Stimulated activated CD8-positive, alpha-beta memory T cell treated with anti-CD3 and anti-CD28 coated beads, Interleukin-2, amount 100 ng/mL, for 1 hour (primary cell): Measurements from ENCODE around the gene SLC12A6.
A peak's percentile ranks its signal among the peaks of the same experiment; 100 is the strongest.
"Not testable (repeated sequence)": the region's sequence is repeated elsewhere in the genome, so short reads cannot be mapped to it uniquely, and the experiment has no call there.

ENCODE experiments used
- DNase-seq, 2 donors: peaks; one replicate each; pipeline ENCODE4 v3.0.0-alpha.2; 2020; ENCODE audit warnings: low read depth in 2 of 2

Gene SLC12A6

GRCh38 chr15:34337557-34338306, at the start of gene SLC12A6:
SLC12A6 (minus strand) TSS chr15:34337781; CDS start chr15:34336680, 1,101 bp downstream.
- peak; percentile 78 to 83 for DNase-seq

- DNase-seq, result not testable (repeated sequence)
These were observed 44.4 kb upstream of the SLC12A6 start for GRCh38 chr15:34381829-34382521.

GRCh38 chr15:34380491-34380890, 42.9 kb upstream of the SLC12A6 start:
- not testable (repeated sequence) for DNase-seq

- no peak for DNase-seq
These were observed 39.3 kb upstream of the SLC12A6 start for GRCh38 chr15:34376856-34377255.

DNA sequence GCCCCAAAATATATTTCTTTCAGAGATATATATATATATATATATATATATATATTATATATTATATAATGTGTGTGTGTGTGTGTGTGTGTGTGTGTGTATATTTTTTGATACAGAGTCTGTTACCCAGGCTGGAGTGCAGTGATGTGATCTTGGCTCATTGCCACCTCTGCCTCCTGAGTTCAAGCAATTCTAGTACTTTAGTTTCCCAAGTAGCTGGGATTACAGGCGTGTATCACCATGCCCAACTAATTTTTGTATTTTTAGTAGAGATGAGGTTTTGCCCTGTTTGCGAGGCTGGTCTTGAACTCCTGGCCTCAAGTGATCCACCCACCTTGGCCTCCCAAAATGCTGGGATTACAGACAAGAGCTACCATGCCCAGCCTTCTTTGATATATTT, 38.0 kb upstream of the SLC12A6 start:
- not testable (repeated sequence) for DNase-seq

DNA sequence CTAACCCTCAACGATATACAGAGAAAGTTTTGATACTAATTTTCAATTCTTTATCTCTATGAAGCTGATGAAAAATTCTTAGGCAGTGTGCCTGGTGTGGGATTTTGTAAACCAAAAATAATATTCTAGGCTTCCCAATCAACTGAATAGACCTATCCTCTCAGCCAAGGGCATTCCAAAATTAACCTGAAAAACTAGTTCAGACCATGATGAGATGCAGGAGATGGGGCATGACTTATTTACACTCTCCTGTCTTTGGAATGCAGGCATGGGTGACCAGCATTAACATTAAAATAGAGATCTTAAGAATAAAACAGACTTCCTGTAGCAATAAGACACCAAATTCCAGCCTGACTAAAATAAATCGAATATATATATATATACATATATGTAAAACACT, 37.2 kb upstream of the SLC12A6 start:
- no peak for DNase-seq

- no peak for DNase-seq
These were observed 36.4 kb upstream of the SLC12A6 start for GRCh38 chr15:34373951-34374350.

GRCh38 chr15:34370643-34371042, 33.1 kb upstream of the SLC12A6 start:
- DNase-seq, result no peak

DNA sequence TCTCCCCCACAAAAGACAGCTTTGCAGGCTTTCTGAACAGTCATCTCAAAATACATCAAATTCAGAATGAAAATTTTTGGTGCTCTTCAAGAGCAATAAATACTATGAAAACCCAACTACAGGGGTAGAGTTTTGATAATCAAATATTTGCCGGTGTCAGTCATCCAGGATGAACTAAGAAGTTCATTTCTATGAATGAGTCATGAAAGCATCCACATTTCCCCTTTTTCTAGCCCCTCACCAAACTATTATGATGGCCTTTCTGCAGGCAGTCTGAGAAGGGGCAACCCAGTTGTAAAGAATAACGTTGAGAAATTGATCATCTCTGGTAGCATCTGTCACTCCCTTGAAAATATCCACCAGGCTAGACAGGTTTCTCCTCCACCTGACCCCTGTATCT, 32.5 kb upstream of the SLC12A6 start:
- no peak for DNase-seq

DNA sequence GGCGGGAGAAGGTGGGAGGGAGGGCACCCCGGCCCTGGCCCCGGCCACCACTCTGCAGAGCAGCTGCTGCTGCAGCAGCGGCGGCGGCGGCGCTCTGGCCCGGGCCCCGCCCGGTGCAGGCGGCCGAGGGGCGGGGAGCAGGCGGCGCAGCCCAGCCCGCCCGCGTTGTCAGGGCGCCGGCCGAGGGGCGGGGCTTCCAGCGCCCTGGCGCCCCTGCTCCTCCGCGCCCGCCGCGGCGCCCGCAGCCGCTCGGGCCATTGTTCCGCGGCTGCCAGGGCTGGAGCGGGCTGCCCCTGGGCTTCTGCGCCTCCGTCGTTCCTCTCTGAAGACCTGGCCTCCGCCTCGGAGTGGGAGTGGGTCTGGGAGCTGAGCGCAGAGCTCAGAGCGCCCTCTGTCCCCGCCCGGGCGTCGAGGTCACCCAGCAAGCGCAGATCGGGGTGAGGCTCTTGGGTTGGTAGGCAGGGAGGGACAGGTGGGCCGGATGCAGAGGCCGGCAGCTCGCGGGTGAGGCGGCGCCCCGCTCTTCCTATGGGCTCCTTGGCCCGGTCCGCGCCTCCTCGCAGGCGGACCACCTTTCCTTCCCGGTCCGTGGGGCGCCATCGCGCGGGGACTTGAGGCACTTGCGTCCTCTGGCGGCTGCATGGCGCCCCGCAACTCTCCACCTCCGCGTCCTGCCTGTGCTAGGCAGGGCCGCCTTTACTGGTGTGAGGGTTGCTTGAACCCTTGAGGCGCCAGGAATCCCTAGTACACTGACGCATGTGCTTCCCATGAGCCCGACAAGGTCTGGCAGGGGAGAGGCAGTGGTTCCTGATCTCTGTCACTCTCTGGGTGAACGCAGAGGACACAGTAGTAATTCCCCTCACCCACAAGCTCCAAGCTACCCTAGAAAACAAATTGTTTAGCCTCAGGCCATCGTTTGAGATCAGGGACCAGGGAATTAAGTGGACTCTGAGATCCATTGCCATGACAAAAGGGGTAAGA, 29.8 kb upstream of the SLC12A6 start, which contains the start of gene LPCAT4:
LPCAT4 (minus strand) TSS at position 96 of the 981 bp plus-strand sequence. CDS start 96 bp downstream, outside the sequence.
- DNase-seq, result peak; percentile 77 to 81

GRCh38 chr15:34366271-34367065, 28.9 kb upstream of the SLC12A6 start:
- no peak for DNase-seq

- DNase-seq, result no peak
These were observed 28.3 kb upstream of the SLC12A6 start for GRCh38 chr15:34365836-34366235.

DNA sequence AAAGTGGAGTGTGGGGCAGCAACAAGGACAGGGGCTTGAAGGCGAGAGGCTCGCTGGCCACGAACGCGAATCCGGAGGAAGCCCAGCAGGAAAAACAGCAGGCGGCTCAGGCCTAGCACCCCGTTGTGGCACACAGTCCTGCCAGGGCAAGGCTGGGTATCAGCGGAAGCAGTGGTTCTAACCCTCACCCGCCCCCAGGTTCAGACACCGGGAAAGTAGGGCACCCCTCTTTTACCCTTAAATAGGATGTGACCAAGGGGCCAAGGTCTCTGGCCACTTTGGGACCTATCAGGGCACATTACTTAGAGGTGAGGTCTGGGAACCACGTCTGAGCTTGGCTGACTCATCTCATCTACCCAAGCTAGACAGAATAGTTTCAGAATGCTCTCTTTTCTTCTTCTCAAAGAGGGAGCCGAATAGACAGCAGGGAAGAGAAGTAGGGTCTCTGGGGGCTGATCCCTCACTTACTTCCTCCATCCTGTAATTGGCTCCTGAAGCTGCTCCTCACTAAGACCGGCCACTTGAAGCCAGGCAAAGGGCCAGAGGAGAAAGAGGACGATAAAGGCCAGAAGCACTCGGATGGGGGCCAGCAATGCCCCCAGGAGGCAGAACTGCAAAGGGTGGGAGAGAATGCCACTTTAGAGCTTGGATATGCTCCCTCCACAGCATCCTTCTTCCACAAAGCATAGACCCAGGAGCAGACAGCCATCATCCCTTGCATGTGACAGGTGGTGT, 27.7 kb upstream of the SLC12A6 start:
- DNase-seq, result no peak

GRCh38 chr15:34364041-34364440, 26.5 kb upstream of the SLC12A6 start:
- DNase-seq, result no peak

- no peak for DNase-seq
These were observed 24.6 kb upstream of the SLC12A6 start for GRCh38 chr15:34362047-34362773.

DNA sequence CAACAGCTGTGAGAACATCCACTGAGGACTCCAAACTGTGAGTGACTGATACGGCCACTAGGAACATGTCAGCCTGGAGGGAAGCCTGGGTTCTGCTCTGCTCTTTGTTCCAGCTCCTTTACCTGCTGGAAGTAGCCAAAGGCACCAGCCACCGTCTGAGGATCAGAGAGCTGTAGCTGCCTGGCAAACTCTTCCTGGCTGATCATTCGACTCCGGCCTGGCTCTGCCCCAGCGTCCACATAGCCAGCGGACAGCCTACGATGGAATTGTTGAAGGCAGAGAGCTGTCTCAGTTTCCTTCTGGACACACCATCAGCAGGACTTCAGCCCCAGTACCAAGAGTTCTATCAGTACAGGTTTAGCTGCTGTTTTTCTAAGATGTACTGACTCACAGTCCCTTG, 23.7 kb upstream of the SLC12A6 start:
- DNase-seq, result no peak

- no peak for DNase-seq
These were observed 22.7 kb upstream of the SLC12A6 start for GRCh38 chr15:34360298-34360697.

GRCh38 chr15:34359416-34359815, 21.8 kb upstream of the SLC12A6 start:
- DNase-seq, result no peak

- no peak for DNase-seq
These were observed 21.4 kb upstream of the SLC12A6 start for GRCh38 chr15:34358948-34359347.

DNA sequence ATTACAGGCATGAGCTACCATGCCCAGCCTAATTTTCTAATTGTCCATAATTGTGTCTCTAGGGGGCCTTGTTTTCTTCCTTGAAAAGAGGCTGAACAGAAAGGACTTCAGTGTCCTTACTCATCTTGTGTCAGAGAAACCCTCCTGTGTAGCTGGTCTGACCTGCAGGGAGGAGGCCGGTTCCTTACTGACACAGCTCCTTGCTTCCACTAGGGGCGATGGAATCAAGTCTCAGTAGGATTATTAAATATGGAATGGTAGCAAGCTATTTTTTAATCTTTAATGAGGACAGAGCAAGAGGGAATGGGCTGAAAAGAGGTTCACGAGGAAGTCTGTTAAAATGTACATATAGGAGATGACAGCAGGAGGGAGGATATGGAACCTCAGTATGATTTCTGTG, 20.8 kb upstream of the SLC12A6 start:
- no peak for DNase-seq
